Measurements from ENCODE around the gene TREM2. TPM values are rescaled to one million over a fixed set of nuclear protein-coding genes. Genes with fewer than 3 reads are reported as not detected.

Gene TREM2
- total and polyA plus RNA-seq, 2 donors (not counting 1 experiment from before 2014, with no cell fraction given) = 0.33 TPM; not detected in 1

DNA sequence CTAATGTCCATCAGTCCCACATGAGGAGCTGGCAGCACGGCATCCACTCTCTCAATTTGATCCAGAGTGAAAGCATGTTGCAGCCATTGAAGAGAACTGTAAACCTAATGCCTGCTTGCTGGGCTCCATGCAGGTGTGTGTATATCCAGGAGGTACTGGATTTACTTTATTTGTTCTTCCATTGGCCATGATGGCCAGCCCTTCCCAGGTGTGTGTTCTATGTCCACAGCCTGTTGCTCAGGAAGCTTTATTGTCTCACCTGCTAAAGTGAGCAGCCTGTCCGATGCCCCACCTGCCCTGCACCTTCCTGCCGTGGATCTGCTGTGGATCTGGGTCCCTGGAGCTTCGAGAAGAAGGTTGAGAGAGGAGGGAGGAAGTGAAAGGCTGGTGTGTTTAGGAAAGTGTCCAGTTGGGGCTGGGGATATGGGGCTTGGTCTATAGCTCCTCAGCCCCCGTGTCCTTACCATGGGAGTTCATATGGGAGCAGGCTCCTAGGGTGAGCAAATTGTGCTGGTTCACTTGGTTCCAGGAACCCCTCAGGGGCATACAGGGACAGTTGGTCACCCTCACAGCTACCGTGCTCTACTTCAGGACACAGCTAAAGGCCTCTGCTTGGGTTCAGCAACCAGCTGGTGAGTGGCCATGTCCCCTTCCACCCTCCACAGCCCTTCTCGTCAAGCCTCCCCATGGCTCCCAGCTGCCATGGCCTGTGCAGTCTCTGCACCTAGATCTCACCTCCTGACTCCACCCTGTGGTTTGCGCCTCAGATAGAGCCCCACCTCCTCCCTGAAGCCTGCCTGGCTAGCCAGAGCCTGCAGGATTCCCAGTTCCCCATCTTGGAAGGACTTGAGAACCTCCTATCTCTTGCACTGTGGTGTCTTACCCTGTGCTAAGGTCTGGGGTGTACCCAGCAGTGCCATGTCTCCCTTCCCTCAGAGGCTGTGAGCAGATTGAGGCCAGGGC lies 25.3 kb upstream of the TREM2 start:
- 90% methylated on average over 8 of the region's 8 CpGs for WGBS (ENCODE audit: insufficient coverage)
- ATAC-seq (ENCODE audit: low read depth) (no peak), DNase-seq (no peak)
- H3K36me3 ChIP-seq (replicated peaks in 1 of 2; ENCODE audit: control extremely low read depth in 1 of 2, control insufficient read depth in 1 of 2, extremely low read depth in 1 of 2, insufficient read depth in 2 of 2, low read length in 1 of 2) = peaks cover 0 to 34% of the 10 kb centered on the region in 2 experiments
- H3K27ac Mint-ChIP-seq = peak overlapping the region; percentile 50
- H3K9ac ChIP-seq (ENCODE audit: low read length) = no peak overlapping the region
- H4K20me1 ChIP-seq (ENCODE audit: control insufficient read depth, insufficient read depth, low read length, poor library complexity, severe bottlenecking) = peaks cover 1% of the 10 kb centered on the region
- no peak overlapping the region for H2AFZ ChIP-seq (ENCODE audit: insufficient read depth, low read depth, low read length, poor library complexity, severe bottlenecking)
- H3K4me3 Mint-ChIP-seq = no peak overlapping the region
- no peaks in the 10 kb centered on the region for H3K79me2 ChIP-seq (ENCODE audit: control insufficient read depth, insufficient read depth, low read length)
- no peak overlapping the region for H3K4me2 ChIP-seq (replicated peaks; ENCODE audit: low read depth, low read length, poor library complexity, severe bottlenecking)
- CTCF ChIA-PET = interaction anchor here (0.9 kb wide), 1 partner anchor 8 kb away, joined by 5 read pairs; no protein-coding TSS in a partner anchor
- POLR2A ChIA-PET = interaction anchor here (1.3 kb wide), 2 partner anchors 9 to 10 kb away, joined by 3 read pairs; no protein-coding TSS in a partner anchor
- intact Hi-C loops (cut with micrococcal nuclease) = no loop called here
- peaks cover 0 to 17% (median 12%) of the 10 kb centered on the region in 3 donors for H3K9me3 ChIP-seq (ENCODE audit: control extremely low read depth in 1 of 3, control insufficient read depth in 2 of 3, insufficient read depth in 1 of 3, low read length in 2 of 3)
- TF ChIP-seq, protein P1, sequence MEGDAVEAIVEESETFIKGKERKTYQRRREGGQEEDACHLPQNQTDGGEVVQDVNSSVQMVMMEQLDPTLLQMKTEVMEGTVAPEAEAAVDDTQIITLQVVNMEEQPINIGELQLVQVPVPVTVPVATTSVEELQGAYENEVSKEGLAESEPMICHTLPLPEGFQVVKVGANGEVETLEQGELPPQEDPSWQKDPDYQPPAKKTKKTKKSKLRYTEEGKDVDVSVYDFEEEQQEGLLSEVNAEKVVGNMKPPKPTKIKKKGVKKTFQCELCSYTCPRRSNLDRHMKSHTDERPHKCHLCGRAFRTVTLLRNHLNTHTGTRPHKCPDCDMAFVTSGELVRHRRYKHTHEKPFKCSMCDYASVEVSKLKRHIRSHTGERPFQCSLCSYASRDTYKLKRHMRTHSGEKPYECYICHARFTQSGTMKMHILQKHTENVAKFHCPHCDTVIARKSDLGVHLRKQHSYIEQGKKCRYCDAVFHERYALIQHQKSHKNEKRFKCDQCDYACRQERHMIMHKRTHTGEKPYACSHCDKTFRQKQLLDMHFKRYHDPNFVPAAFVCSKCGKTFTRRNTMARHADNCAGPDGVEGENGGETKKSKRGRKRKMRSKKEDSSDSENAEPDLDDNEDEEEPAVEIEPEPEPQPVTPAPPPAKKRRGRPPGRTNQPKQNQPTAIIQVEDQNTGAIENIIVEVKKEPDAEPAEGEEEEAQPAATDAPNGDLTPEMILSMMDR (IDR thresholded peaks at IDR 0.05) = no peak
- no peak for TF ChIP-seq EZH2 (IDR thresholded peaks at IDR 0.05; ENCODE audit: borderline replicate concordance, insufficient read depth, low read depth, low read length, poor library complexity, severe bottlenecking)
- no peak overlapping the region for H3K4me3 ChIP-seq (ENCODE audit: control extremely low read depth in 1 of 5, extremely low read depth in 1 of 5, insufficient read depth in 1 of 5, low read depth in 2 of 5, low read length in 4 of 5)
- peaks cover 46 to 58% of the 10 kb centered on the region in 2 donors for H3K4me1 ChIP-seq (ENCODE audit: control insufficient read depth in 2 of 2, insufficient read depth in 2 of 2, low read length in 2 of 2)
- H3K27ac ChIP-seq (ENCODE audit: low read length in 2 of 2) = no peak overlapping the region
- H3K4me1 Mint-ChIP-seq = peaks cover 66% of the 10 kb centered on the region
- H3K27me3 ChIP-seq (replicated peaks in 1 of 4; ENCODE audit: control extremely low read depth in 1 of 4, control insufficient read depth in 3 of 4, insufficient read depth in 4 of 4, low read length in 3 of 4) = no peaks in the 10 kb centered on the region
- no peaks in the 10 kb centered on the region for H3K27me3 Mint-ChIP-seq
- peaks cover 8% of the 10 kb centered on the region for H3K9me3 Mint-ChIP-seq (ENCODE audit: insufficient read depth)

Measured in B cell (primary cell).